Choroid plexus epithelial cell (primary cell): ENCODE measurements around the gene IL32.

Source experiments
- DNase-seq: peaks from one replicate; pipeline ENCODE4 v3.0.0-alpha.2; 2010; ENCODE audit warnings: low read depth
- H3K4me3 ChIP-seq: 2 replicates; pipeline ENCODE4 v1.5.1; 2011; ENCODE audit warnings: low read depth, mild to moderate bottlenecking, control low read depth, low read length, moderate library complexity
- CTCF ChIP-seq: conservative IDR thresholded peaks from 2 replicates; pipeline ENCODE4 v1.5.1; 2011; ENCODE audit warnings: low read depth, mild to moderate bottlenecking, control low read depth, inconsistent platforms, low read length, moderate library complexity

The IL32 gene

GRCh38 chr16:3038256-3038655, 27.2 kb upstream of the IL32 start:
- no peak for TF ChIP-seq CTCF
- no peak for DNase-seq
- H3K4me3 ChIP-seq, result no peak overlapping the region

- no peak for TF ChIP-seq CTCF
- H3K4me3 ChIP-seq, result no peak overlapping the region
- DNase-seq, result no peak
Measured at GRCh38 chr16:3038896-3039295, 26.5 kb upstream of the IL32 start.

- TF ChIP-seq CTCF, result no peak
- no peak for DNase-seq
- H3K4me3 ChIP-seq, result no peak overlapping the region
Measured at GRCh38 chr16:3042376-3042775, 23.1 kb upstream of the IL32 start.

- TF ChIP-seq CTCF, result no peak
- DNase-seq, result no peak
- H3K4me3 ChIP-seq, result no peak overlapping the region
Measured at GRCh38 chr16:3044708-3045107, 20.7 kb upstream of the IL32 start.

GRCh38 chr16:3045758-3046640, 19.4 kb upstream of the IL32 start, which contains the start of gene MMP25:
MMP25 (plus strand) TSS chr16:3046561; CDS start chr16:3046918, 357 bp downstream.
- no peak for DNase-seq
- no peak for TF ChIP-seq CTCF
- H3K4me3 ChIP-seq, result peak within 1 kb of the TSS; percentile 47

- no peak overlapping the region for H3K4me3 ChIP-seq
- DNase-seq, result no peak
- TF ChIP-seq CTCF, result no peak
Measured at GRCh38 chr16:3046641-3047386, 18.6 kb upstream of the IL32 start.
